ENCODE data around the gene TMEM183A.

GRCh38 chr1:202965422-202965821 is 41.8 kb upstream of the TMEM183A start:
- TF ChIP-seq POLR2A (IDR thresholded peaks at IDR 0.05; ENCODE audit: low read length) (no peak), GATA1 (IDR thresholded peaks at IDR 0.05; ENCODE audit: low read depth, low read length) (no peak)

All from erythroblast (primary cell).